NCI-H460 (cell line): ENCODE data around the gene KRTAP10-8. TPM values are rescaled to one million over a fixed set of nuclear protein-coding genes. Genes with fewer than 3 reads are reported as not detected.
"Not testable (repeated sequence)": the region's sequence is repeated elsewhere in the genome, so short reads cannot be mapped to it uniquely, and the experiment has no call there.

Source experiments
- DNase-seq: peaks from one replicate; pipeline ENCODE4 v3.0.0-alpha.2; 2016; ENCODE audit warnings: low read depth; ENCODE audit errors: extremely low read depth
- polyA plus RNA-seq: library from polyadenylated mRNA; depleted of rRNA; stranded (reverse); fragments of >200 nt; gene quantifications from 2 replicates; pipeline ENCODE4 v1.2.3, GENCODE V29; 2014; cell fraction: nucleus; rRNA removed
- total RNA-seq: library from RNA; depleted of rRNA; stranded (reverse); fragments of >200 nt; shearing (Covaris generic); gene quantifications from 2 replicates; pipeline ENCODE4 v1.2.3, GENCODE V29; 2014; rRNA removed

KRTAP10-8 gene
- not detected in 2 replicates for total RNA-seq
- polyA plus RNA-seq, result not detected in 2 replicates

- DNase-seq, result no peak
Measured at GRCh38 chr21:44612029-44612486, at the start of gene KRTAP10-8. TSS of gene KRTAP10-8 (plus strand) at chr21:44612079. CDS start at chr21:44612101, 22 bp downstream.

- no peak for DNase-seq
Measured at GRCh38 chr21:44564099-44564498, 47.8 kb upstream of the KRTAP10-8 start.

GRCh38 chr21:44564886-44565598 lies 46.8 kb upstream of the KRTAP10-8 start:
- DNase-seq, result no peak

GRCh38 chr21:44566403-44566802 lies 45.5 kb upstream of the KRTAP10-8 start:
- DNase-seq, result no peak

- no peak for DNase-seq
Measured at GRCh38 chr21:44567481-44568171, 44.3 kb upstream of the KRTAP10-8 start.

- no peak for DNase-seq
Measured at GRCh38 chr21:44568261-44568660, 43.6 kb upstream of the KRTAP10-8 start.

- DNase-seq, result no peak
Measured at GRCh38 chr21:44568667-44569556, 43.0 kb upstream of the KRTAP10-8 start.

- DNase-seq, result no peak
Measured at GRCh38 chr21:44569861-44570517, 41.9 kb upstream of the KRTAP10-8 start.

- no peak for DNase-seq
Measured at GRCh38 chr21:44571296-44571695, 40.6 kb upstream of the KRTAP10-8 start.

- no peak for DNase-seq
Measured at GRCh38 chr21:44571844-44572782, 39.8 kb upstream of the KRTAP10-8 start.

GRCh38 chr21:44572959-44573583 lies 38.8 kb upstream of the KRTAP10-8 start:
- no peak for DNase-seq

- not testable (repeated sequence) for DNase-seq
Measured at GRCh38 chr21:44573630-44574456, 38.0 kb upstream of the KRTAP10-8 start, which contains the start of gene KRTAP10-4. TSS of gene KRTAP10-4 (plus strand) at chr21:44573729. CDS start at chr21:44573759, 30 bp downstream.

GRCh38 chr21:44574457-44575306 lies 37.2 kb upstream of the KRTAP10-8 start:
- no peak for DNase-seq

GRCh38 chr21:44575307-44576024 lies 36.4 kb upstream of the KRTAP10-8 start:
- DNase-seq, result no peak

GRCh38 chr21:44576025-44576420 lies 35.9 kb upstream of the KRTAP10-8 start:
- no peak for DNase-seq

- no peak for DNase-seq
Measured at GRCh38 chr21:44578371-44579055, 33.4 kb upstream of the KRTAP10-8 start.
